Effector CD4-positive, alpha-beta T cell (primary cell): ENCODE measurements around the gene EPHA7.

Source experiments
- DNase-seq: peaks from one replicate; pipeline ENCODE4 v3.0.0-alpha.2; 2020

The EPHA7 gene

DNA sequence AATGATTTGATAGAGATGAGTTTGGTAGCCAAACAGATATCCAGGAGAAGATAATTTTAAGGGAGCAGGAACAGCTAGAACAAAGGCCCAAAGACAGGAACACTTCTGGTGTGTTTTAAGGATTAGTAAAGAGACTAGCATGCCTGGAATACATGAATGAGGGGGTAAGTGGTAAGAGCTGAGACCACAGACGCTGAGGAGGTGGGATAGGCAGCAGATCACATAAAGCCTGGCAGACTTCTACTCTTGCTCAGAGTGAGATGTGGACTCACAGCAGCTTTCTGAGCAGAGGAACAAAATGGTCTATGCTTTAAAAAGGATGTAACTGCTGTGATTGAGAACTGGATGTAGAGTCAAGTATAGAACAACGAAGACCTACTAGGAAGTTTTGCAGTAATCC is 100.1 kb downstream of the EPHA7 start:
- no peak for DNase-seq

DNA sequence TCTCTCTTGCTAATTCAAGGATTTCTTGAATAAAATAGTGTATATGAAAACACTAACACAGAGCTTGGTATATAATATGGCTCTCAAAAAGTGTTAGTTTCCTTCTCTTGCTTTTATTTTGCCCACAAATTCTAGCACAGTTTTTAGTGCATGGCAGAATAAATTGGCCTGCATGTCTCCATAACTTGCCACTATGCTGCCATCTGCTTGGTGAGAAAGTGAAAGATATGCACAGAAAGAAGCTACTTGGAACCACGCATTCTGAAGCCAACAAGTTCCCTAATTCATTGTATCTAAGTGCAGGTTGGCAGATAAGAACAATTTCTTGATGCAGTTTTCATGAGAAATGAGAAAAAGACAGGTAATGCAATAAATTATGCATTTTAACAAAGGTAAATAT is 101.2 kb downstream of the EPHA7 start:
- DNase-seq = no peak

DNA sequence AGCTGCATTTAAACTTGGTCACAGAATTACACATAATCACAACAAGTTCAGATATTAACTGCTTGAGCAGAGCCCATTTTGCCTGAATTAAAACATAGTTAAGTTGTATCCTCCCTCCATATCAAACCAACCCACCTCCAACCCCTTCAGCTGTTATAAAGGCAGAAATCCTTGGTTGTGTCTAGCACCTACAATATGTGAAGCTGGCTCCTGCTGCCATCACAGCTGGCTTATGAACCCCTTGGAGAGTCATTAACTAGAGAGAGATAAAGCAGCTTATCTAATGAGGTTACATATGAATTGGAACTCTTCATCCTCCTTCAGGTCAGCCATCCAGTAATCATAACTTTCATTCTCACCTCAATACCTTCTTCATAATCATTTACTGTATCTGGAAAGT is 101.8 kb downstream of the EPHA7 start:
- DNase-seq = no peak

DNA sequence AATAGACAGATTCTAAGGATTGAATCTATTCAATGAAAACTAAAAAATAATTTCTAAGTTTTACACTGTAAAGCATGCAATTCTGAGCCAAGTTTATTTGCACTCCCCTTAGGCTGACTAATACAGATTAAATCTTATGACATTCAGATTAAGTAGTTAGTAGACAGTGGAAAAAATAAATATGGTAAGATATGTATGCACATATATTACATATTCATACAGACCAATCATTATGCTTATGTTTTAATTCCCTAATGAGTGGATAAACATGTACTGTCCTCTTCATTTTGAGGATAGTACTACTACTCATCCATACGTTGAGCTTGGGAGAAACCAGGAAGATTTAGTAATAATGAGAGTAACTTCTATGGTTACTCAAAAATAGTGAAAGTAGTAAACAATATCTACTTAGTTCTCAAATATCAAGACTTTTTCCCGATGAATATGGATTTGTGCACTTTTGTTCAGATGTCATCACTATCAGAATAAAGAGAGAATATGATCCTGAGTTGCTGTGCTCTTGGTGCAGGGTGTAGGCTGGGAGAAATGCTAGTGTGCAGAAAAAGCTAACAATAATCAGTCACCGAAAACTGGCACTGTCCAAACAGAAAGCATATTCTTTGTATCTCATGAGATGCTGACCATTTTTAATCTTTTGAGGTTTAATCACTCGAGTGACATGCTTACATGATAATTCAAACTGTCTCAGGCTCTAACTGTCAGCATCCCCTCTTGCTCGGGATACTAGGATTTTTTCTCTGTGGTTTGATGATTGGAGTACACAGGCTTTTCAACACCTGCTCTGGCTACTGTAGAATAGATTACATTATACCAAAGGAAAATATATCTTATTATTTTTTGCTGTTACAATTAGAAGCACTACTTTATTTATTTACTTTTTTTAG is 111.6 kb downstream of the EPHA7 start:
- DNase-seq = no peak

DNA sequence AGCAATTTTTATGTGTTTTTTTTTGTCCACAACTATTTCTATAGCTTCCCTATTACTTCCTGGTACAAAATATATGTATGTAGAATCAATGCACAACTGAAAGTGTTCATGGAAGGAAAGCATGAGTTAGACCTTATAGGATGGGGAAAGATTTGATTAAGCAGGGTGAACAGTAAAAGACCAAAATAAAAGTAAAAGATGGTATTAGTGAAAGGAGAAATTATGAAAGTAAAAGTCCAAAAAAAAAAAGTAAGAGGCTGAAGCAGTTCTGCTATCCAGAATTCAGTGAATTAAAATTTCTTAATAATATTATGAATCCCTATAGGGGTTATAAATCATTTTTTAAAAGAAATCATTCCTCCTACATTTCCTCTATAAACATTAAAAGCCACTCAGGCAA is 114.3 kb downstream of the EPHA7 start:
- DNase-seq = no peak

DNA sequence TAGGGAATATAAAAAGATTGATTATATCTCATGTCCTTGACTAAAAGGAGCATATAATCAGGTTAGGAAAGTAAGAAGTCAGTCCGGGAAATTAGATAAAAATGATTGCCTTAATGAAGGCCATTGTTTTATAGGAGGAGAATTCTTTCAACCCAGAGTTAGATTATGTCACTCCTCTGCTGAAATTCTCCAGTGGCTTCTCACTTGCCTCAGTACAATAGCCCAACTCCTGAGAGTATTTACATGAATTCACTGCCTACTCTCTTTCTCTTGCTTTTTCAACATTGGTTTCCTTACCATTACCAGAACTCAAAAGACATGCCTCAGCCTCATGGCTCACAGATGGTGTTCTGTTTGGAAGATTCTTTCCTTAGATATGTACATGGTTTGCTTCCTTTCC is 114.9 kb downstream of the EPHA7 start:
- no peak for DNase-seq

DNA sequence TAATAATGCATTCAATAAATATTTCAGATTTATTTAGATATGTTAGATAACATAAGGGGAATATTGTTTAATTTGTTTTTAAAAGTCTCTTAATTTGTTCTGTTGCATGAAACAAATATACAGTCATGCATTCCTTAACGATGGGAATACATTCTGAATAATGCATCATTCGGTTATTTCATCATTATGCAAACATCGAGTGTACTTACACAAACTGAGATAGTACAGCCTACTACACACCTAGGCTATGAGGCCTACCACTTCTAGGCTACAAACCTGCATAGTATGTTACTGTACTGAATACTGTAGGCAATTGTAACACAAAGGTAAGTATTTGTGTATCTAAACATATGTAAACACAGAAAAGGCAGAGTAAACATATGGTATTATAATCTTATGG is 118.7 kb downstream of the EPHA7 start:
- no peak for DNase-seq

DNA sequence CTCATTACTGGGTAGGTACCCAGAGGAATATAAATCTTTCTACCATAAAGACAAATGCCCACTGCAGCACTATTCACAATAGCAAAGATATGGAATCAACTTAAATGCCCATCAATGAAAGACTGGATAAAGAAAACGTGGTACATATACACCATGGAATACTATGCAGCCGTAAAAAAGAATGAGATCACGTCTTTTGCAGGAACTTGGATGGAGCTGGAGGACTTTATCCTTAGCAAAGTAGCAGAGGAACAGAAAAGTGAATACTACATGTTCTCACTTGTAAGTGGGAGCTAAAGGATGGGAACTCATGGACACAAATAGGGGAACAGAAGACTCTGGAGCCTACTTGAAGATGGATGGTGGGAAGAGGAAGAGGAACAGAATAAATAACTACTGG is 119.7 kb downstream of the EPHA7 start:
- DNase-seq = no peak

DNA sequence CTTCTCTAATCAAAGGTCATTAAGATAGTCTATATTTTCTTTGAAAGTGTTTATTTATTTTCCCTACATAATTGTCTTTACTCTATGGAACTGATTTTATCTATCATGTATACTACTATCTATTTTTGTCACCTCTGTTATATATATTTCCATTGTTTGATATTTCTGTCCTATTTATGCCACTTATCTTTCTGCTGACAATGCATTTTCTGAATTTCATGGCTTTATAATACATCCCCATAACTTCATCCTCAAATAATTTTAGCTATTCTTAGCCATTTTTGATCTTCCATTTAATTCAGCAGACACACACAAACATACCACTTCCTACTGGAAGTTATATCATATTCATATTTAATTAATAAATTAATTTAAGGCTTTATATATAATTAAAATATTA is 123.7 kb downstream of the EPHA7 start:
- no peak for DNase-seq

DNA sequence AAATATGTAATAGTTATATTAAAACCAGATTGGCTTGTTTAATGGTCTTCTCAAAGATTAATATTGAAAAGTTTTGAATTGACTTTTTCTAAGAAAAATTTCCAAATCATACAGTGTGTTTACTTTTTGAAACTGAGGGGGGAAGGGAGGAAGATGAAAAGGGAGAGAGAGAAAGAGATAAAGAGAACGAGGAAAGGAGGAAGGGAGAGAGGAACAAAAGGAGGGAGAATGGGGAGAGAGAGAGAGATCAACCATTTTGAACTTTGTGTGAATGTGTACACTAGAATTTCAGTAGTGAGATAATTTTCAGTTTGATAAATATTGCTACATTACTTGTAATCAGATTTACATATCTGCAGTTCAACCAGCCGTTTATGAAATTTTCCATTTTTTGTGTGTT is 124.5 kb downstream of the EPHA7 start:
- no peak for DNase-seq

DNA sequence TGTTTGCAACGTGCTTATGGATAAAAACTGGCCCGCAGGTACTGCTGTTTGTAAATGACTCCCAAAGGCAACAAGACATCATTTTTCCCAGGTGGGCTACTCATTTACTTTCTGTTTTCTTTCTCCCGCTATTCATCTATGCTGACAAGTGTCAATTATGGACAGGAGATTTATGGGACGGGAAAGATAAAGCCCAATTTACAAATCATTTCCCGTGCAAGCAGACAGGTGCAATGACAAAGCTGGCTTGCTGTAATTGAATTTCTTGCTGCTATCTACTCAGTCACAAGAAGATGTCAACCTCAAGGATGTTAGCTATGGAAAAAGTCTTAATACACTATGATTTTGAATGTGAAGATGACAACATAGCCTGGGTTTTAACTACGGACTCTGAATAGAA is 125.5 kb downstream of the EPHA7 start:
- no peak for DNase-seq

DNA sequence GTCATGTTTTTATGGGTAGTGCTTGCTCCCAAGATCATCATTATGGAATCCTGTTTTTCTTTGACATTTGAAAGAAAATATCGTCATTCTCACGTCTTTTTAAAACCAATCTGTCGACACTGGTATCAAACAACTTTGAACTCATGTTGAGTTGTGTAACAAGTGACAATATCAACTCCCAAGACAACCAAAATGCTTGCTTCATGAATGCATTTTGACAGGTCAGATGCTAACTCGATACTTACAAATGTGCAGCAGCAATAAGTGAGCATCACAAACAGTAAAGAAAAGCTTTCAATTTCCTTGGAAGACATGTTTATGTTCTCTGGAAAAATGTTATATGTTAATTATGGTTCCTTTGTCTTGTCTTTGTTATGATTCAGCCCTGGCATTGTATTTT is 125.9 kb downstream of the EPHA7 start:
- no peak for DNase-seq

DNA sequence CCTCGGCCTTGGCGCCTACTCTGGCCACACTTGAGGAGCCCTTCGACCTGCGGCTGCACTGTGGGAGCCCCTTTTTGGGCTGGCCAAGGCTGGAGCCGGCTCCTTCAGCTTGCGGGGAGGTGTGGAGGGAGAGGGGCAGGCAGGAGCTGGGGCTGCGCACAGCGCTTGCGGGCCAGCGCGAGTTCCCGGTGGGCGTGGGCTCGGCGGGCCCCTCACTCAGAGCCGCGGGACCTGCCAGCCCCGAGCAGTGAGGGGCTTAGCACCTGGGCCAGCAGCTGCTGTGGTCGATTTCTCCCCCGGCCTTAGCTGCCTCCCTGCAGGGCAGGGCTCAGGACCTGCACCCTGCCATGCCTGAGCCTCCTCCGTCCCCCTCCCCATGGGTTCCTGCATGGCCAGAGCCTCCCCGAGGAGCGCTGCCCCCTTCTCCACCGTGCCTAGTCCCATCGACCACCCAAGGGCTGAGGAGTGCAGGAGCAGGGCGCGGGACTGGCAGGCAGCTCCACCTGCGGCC is 136.8 kb downstream of the EPHA7 start:
- no peak for DNase-seq

DNA sequence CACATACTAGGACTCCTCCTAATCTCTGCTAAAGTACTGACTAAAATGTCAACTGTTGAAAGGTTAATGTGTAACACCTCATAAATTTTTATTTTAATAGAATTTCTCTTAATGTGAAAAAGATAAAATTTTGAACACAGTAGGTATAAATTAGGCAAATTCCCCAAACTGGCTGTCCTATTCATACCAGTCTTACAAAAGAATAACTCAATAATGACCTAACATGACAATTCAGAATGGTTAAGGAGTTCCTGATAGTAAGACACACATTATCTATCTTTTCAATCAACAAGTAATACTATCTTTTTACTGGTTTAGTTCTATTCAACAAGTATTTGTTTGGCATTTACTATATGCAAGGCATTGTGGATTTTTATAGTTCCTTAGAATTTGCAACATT is 141.1 kb downstream of the EPHA7 start:
- DNase-seq = no peak

DNA sequence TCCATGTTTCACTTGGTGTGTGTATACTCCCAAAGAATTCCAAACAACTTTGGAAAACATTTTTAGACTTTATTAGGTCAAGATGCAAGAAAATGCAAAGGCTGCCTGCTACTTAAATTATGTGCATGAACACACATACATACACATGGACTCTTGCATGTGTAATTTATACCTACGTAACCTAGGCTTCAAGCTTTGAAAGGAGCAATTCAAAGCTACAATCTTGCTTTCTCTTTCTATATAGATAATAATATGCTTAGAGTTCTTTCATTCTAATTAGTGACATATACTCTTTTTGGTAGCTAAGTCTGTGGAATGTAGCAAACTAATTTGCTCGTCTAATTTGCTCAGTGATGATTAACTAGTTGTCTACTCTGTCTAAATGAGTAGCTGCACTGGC is 146.5 kb downstream of the EPHA7 start:
- no peak for DNase-seq

DNA sequence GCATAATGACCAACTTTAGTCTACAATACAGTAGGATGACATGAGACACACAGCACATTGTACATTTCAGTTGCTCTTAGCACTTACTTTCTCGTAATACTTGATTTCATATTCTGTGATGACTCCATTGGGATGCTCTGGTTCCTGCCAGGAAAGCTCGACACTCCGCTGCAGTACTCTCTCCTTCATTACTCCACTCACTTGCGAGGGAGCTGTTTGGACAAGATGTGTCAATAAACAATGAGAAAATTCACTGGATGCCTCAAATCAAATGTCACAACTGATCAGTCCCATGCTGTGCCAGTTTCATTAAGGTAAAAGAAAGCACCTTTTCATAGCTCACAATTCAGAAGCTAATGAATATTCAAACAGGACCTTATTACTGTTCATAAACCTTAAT is 147.1 kb downstream of the EPHA7 start:
- DNase-seq = no peak

DNA sequence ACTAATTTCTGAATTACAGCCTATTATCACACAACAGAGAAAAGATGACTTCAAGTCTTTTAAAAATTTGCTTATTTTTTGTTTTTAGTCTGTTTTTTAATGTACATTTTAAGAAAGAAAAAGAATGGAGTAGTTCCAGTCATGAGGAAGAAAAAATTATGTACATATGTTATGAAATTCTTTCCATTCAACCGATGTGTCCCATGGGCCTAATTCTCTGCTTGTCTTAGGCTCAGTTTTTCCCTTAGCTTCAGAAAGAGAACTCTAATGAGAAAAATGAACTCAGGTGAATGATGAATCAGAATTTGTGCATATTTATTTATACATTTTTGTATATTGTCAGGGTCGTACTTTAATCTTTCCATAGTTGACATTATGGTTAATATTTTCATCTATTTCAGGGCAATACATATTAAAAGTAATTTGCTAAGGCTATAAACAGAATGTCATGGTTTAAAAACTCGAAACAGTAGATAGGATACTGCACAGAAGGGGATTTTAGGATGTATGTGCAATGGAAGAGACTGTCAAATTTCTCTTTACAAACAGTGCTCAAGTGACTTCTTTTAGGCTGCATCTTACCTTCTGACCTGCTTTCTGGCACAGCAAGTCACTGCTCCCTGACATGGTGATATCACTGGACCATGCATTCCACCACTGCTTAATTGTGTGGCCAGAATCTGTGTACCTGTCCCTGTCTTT is 153.1 kb downstream of the EPHA7 start:
- DNase-seq = no peak

DNA sequence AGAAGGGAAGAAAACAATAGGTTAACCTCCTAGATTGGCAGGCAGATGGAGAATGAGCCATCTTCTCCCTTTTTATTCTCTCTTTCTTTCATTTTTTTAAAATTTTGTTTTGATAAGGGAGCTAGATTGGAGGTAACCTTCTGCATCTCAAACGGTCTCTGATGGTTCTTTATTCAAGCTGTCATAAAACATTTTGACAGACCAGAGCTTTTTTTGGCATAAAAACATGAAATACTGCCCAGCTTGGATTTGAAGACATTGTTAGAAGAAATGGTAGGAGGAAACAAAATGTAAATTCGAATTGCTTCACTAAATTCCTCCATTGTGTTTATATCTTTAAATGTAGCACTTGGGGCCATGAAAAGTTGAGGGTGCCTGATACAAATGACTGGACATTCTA is 158.5 kb downstream of the EPHA7 start:
- no peak for DNase-seq

DNA sequence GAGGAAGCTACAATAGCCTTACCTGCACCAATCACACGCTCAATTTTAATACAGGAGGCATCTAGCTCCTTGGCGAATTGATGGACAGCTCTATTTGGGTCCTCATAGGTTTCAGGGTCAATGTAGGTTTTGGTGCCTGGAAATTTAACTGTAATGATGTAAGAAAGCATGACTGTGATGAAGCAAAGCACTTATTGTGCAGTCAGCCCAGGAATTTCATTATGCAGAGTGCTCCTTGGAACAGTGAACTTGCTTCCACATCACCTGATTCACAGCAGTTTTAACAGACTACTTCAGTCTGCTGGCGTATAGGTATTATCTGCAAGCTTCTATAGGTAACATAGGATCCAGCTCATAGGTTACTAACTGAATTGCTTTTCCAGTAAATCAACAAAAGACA is 160.0 kb downstream of the EPHA7 start:
- DNase-seq = no peak

DNA sequence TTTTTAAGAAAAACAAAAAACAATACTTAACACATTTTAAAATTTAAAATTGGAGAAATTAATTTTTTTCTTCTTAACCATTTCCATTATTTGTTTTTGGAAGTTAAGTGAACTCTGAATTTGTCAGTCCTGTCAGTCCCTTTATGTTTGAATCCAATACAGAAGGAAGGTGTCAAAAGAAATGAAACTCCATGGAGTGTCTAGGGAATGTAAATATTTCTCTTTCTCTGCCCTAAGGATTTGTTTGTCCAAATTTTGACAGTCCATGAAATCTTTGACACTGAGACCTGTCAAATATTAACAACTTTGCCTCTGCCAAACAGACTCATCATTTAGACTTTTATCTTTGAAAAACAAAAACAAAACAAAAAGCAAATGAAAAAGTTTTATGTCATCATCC is 166.4 kb downstream of the EPHA7 start:
- no peak for DNase-seq

DNA sequence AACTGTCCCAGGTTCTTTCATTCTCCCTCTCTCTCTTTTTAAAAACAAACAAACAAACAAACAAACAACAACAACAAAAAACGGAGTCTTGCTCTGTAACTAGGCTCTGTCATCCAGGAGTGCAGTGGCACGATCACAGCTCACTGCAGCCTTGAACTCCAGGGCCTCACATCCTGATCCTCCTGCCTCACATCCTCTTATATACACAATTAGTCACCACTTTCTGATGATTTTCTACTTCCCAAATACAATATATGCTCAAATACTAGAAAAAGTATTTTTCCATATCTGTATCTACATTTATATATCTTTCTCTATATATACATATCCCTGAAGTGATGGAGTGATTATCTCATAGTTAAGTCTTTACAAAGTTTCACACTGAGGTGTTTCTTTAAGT is 170.7 kb downstream of the EPHA7 start:
- DNase-seq = no peak

DNA sequence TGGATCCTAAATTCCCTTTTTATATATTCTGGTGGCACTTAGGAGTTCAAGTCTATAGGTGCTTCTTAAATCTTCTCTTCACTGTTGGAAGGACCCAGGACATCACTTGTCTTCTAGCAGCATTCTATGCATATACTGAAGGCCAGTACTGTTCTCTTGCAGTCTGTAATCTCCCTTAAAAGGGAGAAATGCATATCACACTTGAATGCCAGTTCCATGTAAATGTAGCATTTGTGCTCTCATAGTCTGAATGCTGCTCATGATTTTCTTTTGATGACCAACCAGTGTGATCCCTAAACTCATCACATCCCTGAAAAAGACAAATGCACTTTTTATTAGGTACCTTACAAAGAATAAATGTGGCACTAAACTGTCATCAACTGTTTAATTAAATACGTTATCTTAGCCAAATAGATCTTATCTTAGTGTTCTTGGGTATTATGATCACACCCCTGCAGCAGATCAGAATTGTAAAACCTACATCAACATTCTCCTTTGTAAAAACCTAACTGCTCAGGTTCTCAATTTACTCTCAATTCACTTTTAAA is 176.1 kb downstream of the EPHA7 start:
- DNase-seq = no peak

DNA sequence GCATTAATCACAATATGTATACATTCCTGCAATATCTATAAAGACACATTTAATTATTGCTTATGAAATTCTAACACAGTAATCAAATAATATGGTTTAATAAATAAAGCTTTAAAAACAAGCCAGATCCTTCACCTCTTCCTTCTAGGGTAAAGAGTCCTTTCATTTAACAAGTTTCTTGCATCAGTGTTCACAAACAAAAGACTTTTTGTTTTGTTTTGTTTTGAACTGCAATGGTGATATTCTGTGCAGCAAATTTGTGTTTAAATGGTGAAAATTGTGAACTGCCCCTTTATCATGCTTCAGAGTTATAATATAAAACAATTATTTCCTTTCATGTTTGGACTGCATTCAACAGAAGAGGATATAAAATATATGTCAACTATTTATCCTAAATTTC is 177.3 kb downstream of the EPHA7 start:
- no peak for DNase-seq

DNA sequence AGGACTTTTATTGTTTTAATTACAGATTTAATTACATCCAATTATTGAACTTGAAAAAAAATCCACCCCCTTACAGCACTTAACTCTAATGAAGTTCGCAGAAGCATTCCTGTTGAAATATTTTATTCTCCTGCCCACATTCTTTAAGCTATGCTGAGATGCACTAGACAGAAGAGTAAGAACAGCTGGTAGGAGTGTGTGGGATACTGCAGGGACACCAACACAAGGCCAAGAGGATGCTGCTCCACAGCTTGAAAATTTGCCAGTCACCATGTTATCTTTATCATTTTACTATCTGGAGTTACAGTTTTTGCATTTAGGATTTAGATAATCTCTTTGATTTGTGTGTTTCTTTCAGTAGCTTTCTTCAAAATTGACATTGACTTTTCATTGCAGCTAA is 180.7 kb downstream of the EPHA7 start:
- no peak for DNase-seq
